DMS53 treated with DMSO at 0.1 percent for 48 hours (cell line): ENCODE data around the gene AK1.
A peak's percentile ranks its signal among the peaks of the same experiment; 100 is the strongest.

Source experiments
- DNase-seq: peaks from one replicate; lab custom pipeline; 2025; ENCODE audit not compliant: unreplicated experiment; lab: John Stamatoyannopoulos, UW

AK1 gene, protein sequence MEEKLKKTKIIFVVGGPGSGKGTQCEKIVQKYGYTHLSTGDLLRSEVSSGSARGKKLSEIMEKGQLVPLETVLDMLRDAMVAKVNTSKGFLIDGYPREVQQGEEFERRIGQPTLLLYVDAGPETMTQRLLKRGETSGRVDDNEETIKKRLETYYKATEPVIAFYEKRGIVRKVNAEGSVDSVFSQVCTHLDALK

GRCh38 chr9:127877566-127877998 lies at the start of gene AK1:
AK1 (minus strand) TSS chr9:127877675; CDS start chr9:127874617, 3,058 bp downstream.
- peak; percentile 42 for DNase-seq

GRCh38 chr9:127926906-127927200 lies 49.4 kb upstream of the AK1 start:
- DNase-seq = no peak

- DNase-seq = no peak
These were observed 48.8 kb upstream of the AK1 start for GRCh38 chr9:127925959-127926905.

GRCh38 chr9:127924736-127925444 lies 47.4 kb upstream of the AK1 start:
- DNase-seq = no peak

DNA sequence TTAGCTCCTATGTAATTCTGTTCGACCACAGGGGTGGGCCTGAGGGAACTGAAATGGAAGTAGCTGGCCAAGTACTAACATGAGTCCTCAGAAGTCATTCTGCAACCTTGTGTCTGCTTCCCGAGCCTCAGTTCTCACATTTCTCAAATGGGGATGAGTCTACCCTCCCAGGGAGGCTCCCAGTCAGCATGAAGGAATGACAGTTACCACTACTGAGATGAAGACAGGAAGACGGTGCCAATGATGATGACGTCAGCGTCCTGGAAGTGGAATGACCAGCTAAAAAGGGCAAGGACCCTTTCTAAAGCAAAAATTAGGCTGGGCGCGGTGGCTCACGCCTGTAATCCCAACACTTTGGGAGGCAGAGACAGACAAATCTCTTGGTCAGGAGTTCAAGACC lies 46.3 kb upstream of the AK1 start:
- no peak for DNase-seq

DNA sequence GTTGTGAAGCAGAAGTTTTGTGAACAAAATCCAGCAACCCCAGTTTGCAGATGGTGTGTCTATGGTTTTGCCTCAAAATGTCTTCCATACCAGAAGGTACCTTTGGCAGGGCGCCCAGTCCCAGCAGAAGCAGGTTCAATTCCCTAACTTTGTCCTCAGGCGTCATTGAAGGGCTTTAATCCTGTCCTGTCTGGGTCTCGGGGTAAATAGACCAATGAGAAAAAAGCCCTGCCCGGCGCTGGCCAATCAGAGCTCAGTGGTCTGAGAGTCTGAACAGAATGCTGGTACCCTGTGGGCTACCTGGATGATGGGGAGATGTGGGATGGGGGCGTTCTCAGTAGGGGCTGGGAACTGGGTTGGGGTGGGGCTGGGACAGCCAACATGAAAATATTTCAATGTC lies 45.6 kb upstream of the AK1 start:
- DNase-seq = no peak

GRCh38 chr9:127921557-127922120 lies 44.2 kb upstream of the AK1 start:
- DNase-seq = peak; percentile 37

- DNase-seq = no peak
These were observed 43.3 kb upstream of the AK1 start for GRCh38 chr9:127920794-127921193.

- DNase-seq = peak; percentile 87
These were observed 41.9 kb upstream of the AK1 start for GRCh38 chr9:127919253-127919815.

- DNase-seq = no peak
These were observed 41.0 kb upstream of the AK1 start for GRCh38 chr9:127918183-127919107.

- no peak for DNase-seq
These were observed 40.1 kb upstream of the AK1 start for GRCh38 chr9:127917603-127918002.

- peak; percentile 74 for DNase-seq
These were observed 39.5 kb upstream of the AK1 start, which contains the start of gene ST6GALNAC4 for GRCh38 chr9:127916720-127917581. ST6GALNAC4 (minus strand) TSS chr9:127917041; CDS start chr9:127916419, 622 bp downstream.

DNA sequence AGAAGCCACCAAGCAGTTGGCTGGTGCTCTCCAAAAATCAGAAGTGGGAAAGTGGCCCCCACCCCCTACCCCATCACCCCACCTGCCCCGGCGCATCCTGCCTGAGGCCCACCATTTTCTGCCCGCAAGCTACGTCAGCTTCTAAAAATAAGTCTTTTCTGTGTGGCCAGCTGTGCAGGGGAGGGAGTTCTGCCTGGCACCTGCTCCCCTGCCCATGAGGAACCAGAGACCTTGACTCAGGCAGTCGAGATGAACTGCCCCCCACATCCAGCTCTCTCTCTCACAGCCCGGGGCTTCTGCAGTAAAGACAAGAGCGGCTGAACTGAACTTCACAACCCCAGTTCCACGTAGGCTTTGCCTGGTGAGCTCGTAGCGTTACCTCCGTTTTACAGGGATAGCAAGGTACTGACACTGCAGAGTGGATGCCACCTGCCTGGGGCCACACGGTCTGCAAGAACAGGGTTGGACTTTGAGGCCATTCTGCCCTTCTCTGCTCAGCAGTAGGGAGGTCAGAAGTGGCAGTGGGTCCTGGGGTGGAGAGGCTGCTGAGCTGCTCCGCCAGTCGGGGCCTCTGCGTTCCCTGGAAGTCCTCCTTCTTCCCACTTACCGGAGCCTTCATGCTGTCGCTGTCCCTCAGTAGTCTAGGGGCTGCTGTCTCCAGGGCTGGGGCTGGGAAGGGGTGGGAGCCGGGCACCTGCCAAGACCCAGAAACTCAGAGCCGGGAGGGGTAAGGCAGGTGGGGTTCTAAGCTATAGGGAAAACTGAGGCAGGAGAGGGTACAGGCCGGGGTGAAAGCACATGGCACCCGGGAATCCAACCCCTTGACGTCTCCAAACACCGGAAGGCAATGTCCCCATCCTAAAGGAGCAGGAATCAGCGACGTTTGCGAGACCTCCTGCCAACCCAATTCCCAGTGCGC lies 38.6 kb upstream of the AK1 start:
- peak; percentile 76 for DNase-seq

- no peak for DNase-seq
These were observed 37.9 kb upstream of the AK1 start for GRCh38 chr9:127915325-127915752.

- DNase-seq = no peak
These were observed 36.2 kb upstream of the AK1 start for GRCh38 chr9:127913682-127914081.

DNA sequence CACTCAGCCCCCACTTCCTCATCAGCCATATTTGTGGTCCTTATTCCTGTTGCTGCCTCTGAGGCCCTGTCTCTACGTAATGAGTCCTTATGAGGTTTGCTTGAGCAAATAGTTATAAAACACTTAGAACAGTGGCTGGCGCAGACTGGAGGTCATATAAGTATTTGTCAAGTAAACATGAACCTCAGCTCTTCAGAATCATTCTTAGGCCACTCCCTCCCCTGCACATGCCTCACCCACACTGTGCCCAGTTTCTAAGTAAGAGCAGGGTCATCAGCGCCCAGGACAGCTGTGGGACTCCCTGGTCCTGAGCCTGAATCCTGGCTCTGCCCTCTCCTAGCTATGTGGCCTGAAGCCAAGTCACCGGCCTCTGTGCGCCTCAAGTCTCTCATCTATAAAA lies 35.4 kb upstream of the AK1 start:
- DNase-seq = peak; percentile 92

DNA sequence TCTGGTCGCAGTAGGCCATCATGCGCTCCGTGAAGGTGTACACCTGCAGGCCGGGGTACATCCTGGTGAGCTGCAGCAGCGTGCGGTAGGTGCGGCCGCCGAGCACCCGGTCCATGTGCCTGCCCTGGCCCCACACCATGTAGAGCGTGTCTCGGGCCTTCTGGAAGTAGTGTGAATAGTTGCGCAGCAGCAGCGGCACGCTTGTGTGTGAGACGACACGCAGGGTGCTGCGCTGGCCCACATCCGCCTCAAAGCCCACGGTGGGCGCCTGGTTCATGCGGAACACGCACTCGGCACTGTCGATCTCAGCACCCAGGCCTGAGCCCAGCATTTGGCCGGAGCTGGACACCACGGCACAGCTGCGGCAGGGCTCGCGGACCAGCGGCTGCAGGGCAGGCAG lies 34.8 kb upstream of the AK1 start:
- no peak for DNase-seq

DNA sequence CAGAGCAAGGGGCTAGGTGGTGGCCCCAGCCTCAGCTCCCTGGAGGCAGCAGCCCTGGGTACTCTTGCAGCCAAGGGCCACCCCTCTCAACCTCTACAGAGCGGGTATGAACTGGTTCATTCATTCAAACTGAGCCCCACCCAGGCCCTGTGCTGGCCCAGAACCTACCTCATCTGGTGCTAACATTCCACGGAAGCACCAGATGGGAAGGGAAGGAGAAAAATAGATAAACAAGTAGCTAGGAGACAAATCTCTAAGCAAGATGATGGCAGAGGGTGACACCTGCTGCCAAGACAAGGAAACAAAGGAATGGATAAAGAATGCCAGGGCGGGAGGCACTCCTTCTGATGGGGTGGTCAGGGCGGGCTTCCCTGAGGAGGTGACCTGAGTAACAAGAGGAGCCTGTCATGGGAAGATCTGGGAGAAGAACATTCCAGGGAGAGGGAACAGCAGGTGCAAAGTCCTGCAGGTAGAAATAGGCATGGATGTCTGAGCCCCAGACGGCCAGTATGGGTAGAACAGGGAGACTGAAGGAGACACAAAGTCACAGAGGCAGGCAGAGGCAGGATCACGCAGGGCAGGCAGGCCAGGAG lies 33.2 kb upstream of the AK1 start:
- no peak for DNase-seq
